SU-DHL-6 (cell line): ENCODE data around the gene GRK3.

ENCODE experiments used
- H2AFZ ChIP-seq: fragments of 200-600 bp; sonication (generic); 2 replicates; pipeline ENCODE4 v1.6.1; 2014; ENCODE audit warnings: low read depth, mild to moderate bottlenecking, moderate library complexity, mixed read lengths, antibody characterized with exemption, low read length; ENCODE audit not compliant: severe bottlenecking
- H3F3A ChIP-seq: fragments of 200-600 bp; shearing (Covaris generic); 2 replicates; pipeline ENCODE4 v1.6.0; 2016; ENCODE audit warnings: antibody characterized with exemption, mild to moderate bottlenecking; ENCODE audit not compliant: insufficient read depth
- H3K27ac ChIP-seq: fragments of 200-600 bp; sonication (generic); 2 replicates; pipeline ENCODE4 v1.5.1; 2016; ENCODE audit warnings: low read depth, mild to moderate bottlenecking, low read length, moderate library complexity, mixed read lengths
- H3K27me3 ChIP-seq: fragments of 200-600 bp; sonication (generic), shearing (Covaris generic); 2 replicates; pipeline ENCODE4 v1.6.0; 2014; ENCODE audit warnings: mild to moderate bottlenecking, low read length
- H3K36me3 ChIP-seq: fragments of 200-600 bp; sonication (generic); 2 replicates; pipeline ENCODE4 v1.6.1; 2014; ENCODE audit warnings: mild to moderate bottlenecking, low read length, mixed read lengths
- H3K4me2 ChIP-seq: fragments of 300-600, 200-600 bp; shearing (Covaris generic), sonication (generic); 2 replicates; pipeline ENCODE4 v1.6.0; 2014; ENCODE audit warnings: low read length, low read depth, mild to moderate bottlenecking; ENCODE audit not compliant: poor library complexity, severe bottlenecking
- H3K4me3 ChIP-seq: fragments of 200-600 bp; sonication (generic); 2 replicates; pipeline ENCODE4 v1.5.1; 2014; ENCODE audit warnings: antibody characterized with exemption, low read length, mild to moderate bottlenecking, mixed read lengths; ENCODE audit not compliant: insufficient read depth, poor library complexity, severe bottlenecking
- H3K79me2 ChIP-seq: fragments of 200-600 bp; sonication (generic); 2 replicates; pipeline ENCODE4 v1.6.1; 2014; ENCODE audit warnings: mild to moderate bottlenecking, low read length, moderate library complexity; ENCODE audit not compliant: insufficient read depth
- H3K9ac ChIP-seq: fragments of 200-600 bp; sonication (generic); 2 replicates; pipeline ENCODE4 v1.7.0; 2014; ENCODE audit warnings: mild to moderate bottlenecking, low read length
- H3K9me2 ChIP-seq: fragments of 200-600 bp; sonication (generic); replicated peaks from 2 replicates; pipeline ENCODE4 v1.6.1; 2014; ENCODE audit warnings: low read length; ENCODE audit not compliant: insufficient read depth
- H3K9me3 ChIP-seq: fragments of 200-600 bp; sonication (generic); 2 replicates; pipeline ENCODE4 v1.6.1; 2014; ENCODE audit warnings: low read length, mixed read lengths; ENCODE audit not compliant: insufficient read depth
- H4K20me1 ChIP-seq: fragments of 200-600 bp; sonication (generic); 2 replicates; pipeline ENCODE4 v1.6.1; 2014; ENCODE audit warnings: low read depth, mild to moderate bottlenecking, antibody characterized with exemption, low read length, moderate library complexity, mixed read lengths
- CTCF ChIP-seq: fragments of 200-600 bp; sonication (generic); IDR thresholded peaks from one replicate; pipeline ENCODE4 v1.5.1; 2017; ENCODE audit warnings: antibody characterized with exemption, mild to moderate bottlenecking, low read length, moderate library complexity; ENCODE audit not compliant: insufficient read depth, poor library complexity, severe bottlenecking
- EZH2phosphoT487 ChIP-seq: fragments of 200-600 bp; sonication (generic), shearing (Covaris generic); conservative IDR thresholded peaks from 2 replicates; pipeline ENCODE4 v1.6.1; 2018; ENCODE audit warnings: mild to moderate bottlenecking, antibody characterized with exemption, low read length, moderate library complexity, mixed read lengths

The GRK3 gene

GRCh38 chr22:25764270-25765015, 200.0 kb downstream of the GRK3 start:
- TF ChIP-seq CTCF (no peak), EZH2phosphoT487 (no peak)
- Histone ChIP-seq H3K9me2 (no peaks in the 10 kb centered on the region), H2AFZ (no peak overlapping the region), H3K27ac (no peak overlapping the region), H3K4me2 (no peak overlapping the region), H3K4me3 (no peak overlapping the region), H3K79me2 (no peaks in the 10 kb centered on the region), H3K9ac (no peak overlapping the region), H3K27me3 (no peaks in the 10 kb centered on the region), H3K36me3 (no peaks in the 10 kb centered on the region), H3F3A (no peaks in the 10 kb centered on the region), H3K9me3 (peaks cover 18% of the 10 kb centered on the region; the same call in 1 of the 2 replicates), H4K20me1 (no peaks in the 10 kb centered on the region)

DNA sequence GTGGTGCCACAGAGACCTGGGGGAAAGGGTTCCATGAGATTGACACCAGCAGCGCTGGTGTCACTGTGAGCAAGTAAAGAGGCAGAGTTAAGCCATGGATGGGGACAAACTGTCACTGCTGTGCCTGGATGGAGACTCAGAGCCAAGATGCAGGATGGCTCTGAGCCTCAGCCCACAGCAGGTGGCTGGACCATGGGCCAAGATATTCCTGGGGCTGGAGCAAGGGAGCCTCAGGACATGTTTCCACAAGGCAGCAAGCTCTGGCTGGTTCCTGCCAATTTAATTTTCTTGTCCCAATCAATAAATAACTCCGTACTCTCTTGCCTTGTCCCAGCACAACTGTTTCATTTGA, 200.5 kb downstream of the GRK3 start:
- Histone ChIP-seq H4K20me1 (no peaks in the 10 kb centered on the region), H3K36me3 (no peaks in the 10 kb centered on the region), H3K27me3 (no peaks in the 10 kb centered on the region), H3K9ac (no peak overlapping the region), H3K4me3 (no peak overlapping the region), H3K79me2 (no peaks in the 10 kb centered on the region), H3K27ac (no peak overlapping the region), H3K9me3 (peaks cover 18% of the 10 kb centered on the region; the same call in 1 of the 2 replicates), H3F3A (no peaks in the 10 kb centered on the region), H3K9me2 (no peaks in the 10 kb centered on the region), H2AFZ (no peak overlapping the region), H3K4me2 (no peak overlapping the region)
- TF ChIP-seq CTCF (no peak), EZH2phosphoT487 (no peak)

GRCh38 chr22:25765801-25766200, 201.3 kb downstream of the GRK3 start:
- H2AFZ ChIP-seq, result no peak overlapping the region
- no peaks in the 10 kb centered on the region for H3K79me2 ChIP-seq
- H3K4me3 ChIP-seq, result no peak overlapping the region
- no peaks in the 10 kb centered on the region for H3F3A ChIP-seq
- no peak overlapping the region for H3K9ac ChIP-seq
- H3K36me3 ChIP-seq, result no peaks in the 10 kb centered on the region
- no peaks in the 10 kb centered on the region for H3K27me3 ChIP-seq
- H3K9me3 ChIP-seq, result peaks cover 18% of the 10 kb centered on the region; the same call in 1 of the 2 replicates
- TF ChIP-seq CTCF, result no peak
- TF ChIP-seq EZH2phosphoT487, result no peak
- no peak overlapping the region for H3K4me2 ChIP-seq
- no peak overlapping the region for H3K27ac ChIP-seq
- no peaks in the 10 kb centered on the region for H3K9me2 ChIP-seq
- no peaks in the 10 kb centered on the region for H4K20me1 ChIP-seq
